WTC11 (cell line): Measurements from ENCODE around the gene CDKN2AIPNL. TPM values are rescaled to one million over a fixed set of nuclear protein-coding genes. Genes with fewer than 3 reads are reported as not detected.

Source experiments
- ATAC-seq: fragments of 200-7000 bp; cut with Tn5 transposase; 2 replicates; pipeline ENCODE4 v1.10.0; 2021; ENCODE audit warnings: mild to moderate bottlenecking, moderate library complexity
- CTCF ChIA-PET: fragments of 300-600 bp; sonication (Branson Sonifier 250); formaldehyde crosslinking; loops from one replicate; lab custom pipeline; 2021; ENCODE audit warnings: antibody characterized with exemption; lab: Charles Lee
- POLR2A ChIA-PET: fragments of 350-600 bp; sonication (Branson Sonifier 250); formaldehyde crosslinking; loops from one replicate; lab custom pipeline; 2021; ENCODE audit warnings: antibody characterized with exemption; lab: Charles Lee
- DNase-seq: peaks from one replicate; pipeline ENCODE4 v3.0.0; 2021; ENCODE audit warnings: low spot score
- H3K27ac Mint-ChIP-seq: 2 replicates; pipeline ENCODE4 v1.8.0; 2021; ENCODE audit warnings: mixed read lengths
- H3K27me3 Mint-ChIP-seq: 2 replicates; pipeline ENCODE4 v1.8.0; 2021; ENCODE audit warnings: low read depth, mild to moderate bottlenecking, moderate library complexity, mixed read lengths
- H3K36me3 Mint-ChIP-seq: 2 replicates; pipeline ENCODE4 v1.8.0; 2021; ENCODE audit warnings: mixed read lengths
- H3K4me1 Mint-ChIP-seq: 2 replicates; pipeline ENCODE4 v1.8.0; 2022; ENCODE audit warnings: mixed read lengths
- H3K4me3 Mint-ChIP-seq: 2 replicates; pipeline ENCODE4 v1.8.0; 2021; ENCODE audit warnings: mild to moderate bottlenecking, moderate library complexity, mixed read lengths
- H3K9me3 Mint-ChIP-seq: 2 replicates; pipeline ENCODE4 v1.8.0; 2021; ENCODE audit warnings: mixed read lengths
- ATF1 ChIP-seq: sonication (generic); formaldehyde crosslinking; IDR thresholded peaks from 2 replicates; pipeline ENCODE4 v1.8.1; 2023; ENCODE audit warnings: mild to moderate bottlenecking, moderate library complexity, missing genetic modification reagents
- ATF3 ChIP-seq: sonication (generic); formaldehyde crosslinking; conservative IDR thresholded peaks from 2 replicates; pipeline ENCODE4 v1.8.1; 2022; ENCODE audit warnings: mild to moderate bottlenecking, missing genetic modification reagents
- E2F1 ChIP-seq: sonication (generic); formaldehyde crosslinking; IDR thresholded peaks from 2 replicates; pipeline ENCODE4 v1.8.0; 2022; ENCODE audit warnings: mild to moderate bottlenecking, missing genetic modification reagents
- E2F5 ChIP-seq: sonication (generic); formaldehyde crosslinking; IDR thresholded peaks from 2 replicates; pipeline ENCODE4 v1.8.1; 2022; ENCODE audit warnings: mild to moderate bottlenecking, moderate library complexity, missing genetic modification reagents
- FOXJ3 ChIP-seq: sonication (generic); formaldehyde crosslinking; IDR thresholded peaks from 2 replicates; pipeline ENCODE4 v1.9.0; 2021; ENCODE audit warnings: missing genetic modification reagents, mild to moderate bottlenecking, borderline replicate concordance
- GABPB1 ChIP-seq: sonication (generic); formaldehyde crosslinking; IDR thresholded peaks from 2 replicates; pipeline ENCODE4 v1.8.1; 2023; ENCODE audit warnings: mild to moderate bottlenecking, missing genetic modification reagents
- GRHL2 ChIP-seq: fragments of 250-450 bp; sonication (Bioruptor Pico); IDR thresholded peaks from 2 replicates; pipeline ENCODE4 v1.8.0; 2022; ENCODE audit warnings: mild to moderate bottlenecking, moderate library complexity; ENCODE audit not compliant: insufficient replicate concordance, severe bottlenecking
- IRF2 ChIP-seq: sonication (generic); formaldehyde crosslinking; IDR thresholded peaks from 2 replicates; pipeline ENCODE4 v1.8.0; 2022; ENCODE audit warnings: low read depth, missing genetic modification reagents, borderline replicate concordance
- JAZF1 ChIP-seq: fragments of 250-450 bp; sonication (Bioruptor Pico); IDR thresholded peaks from 2 replicates; pipeline ENCODE4 v1.9.0; 2021; ENCODE audit warnings: moderate library complexity, mild to moderate bottlenecking, inconsistent platforms
- MYBL2 ChIP-seq: sonication (generic); formaldehyde crosslinking; IDR thresholded peaks from 2 replicates; pipeline ENCODE4 v1.8.1; 2023; ENCODE audit warnings: mild to moderate bottlenecking, moderate library complexity, missing genetic modification reagents
- NFYB ChIP-seq: sonication (generic); formaldehyde crosslinking; conservative IDR thresholded peaks from 2 replicates; pipeline ENCODE4 v1.8.0; 2022; ENCODE audit warnings: low read depth, missing genetic modification reagents
- NR1H2 ChIP-seq: sonication (generic); formaldehyde crosslinking; IDR thresholded peaks from 2 replicates; pipeline ENCODE4 v1.9.0; 2021; ENCODE audit warnings: mild to moderate bottlenecking, moderate library complexity, missing genetic modification reagents
- NR2C2 ChIP-seq: sonication (generic); formaldehyde crosslinking; IDR thresholded peaks from 2 replicates; pipeline ENCODE4 v1.8.0; 2022; ENCODE audit warnings: mild to moderate bottlenecking, missing genetic modification reagents
- NR3C1 ChIP-seq: sonication (generic); formaldehyde crosslinking; conservative IDR thresholded peaks from 2 replicates; pipeline ENCODE4 v1.8.1; 2023; ENCODE audit warnings: low read depth, mild to moderate bottlenecking, missing genetic modification reagents
- PRDM15 ChIP-seq: sonication (generic); formaldehyde crosslinking; IDR thresholded peaks from 2 replicates; pipeline ENCODE4 v1.8.0; 2022; ENCODE audit warnings: missing genetic modification reagents
- PRRX2 ChIP-seq: fragments of 250-450 bp; sonication (Bioruptor Pico); IDR thresholded peaks from 2 replicates; pipeline ENCODE4 v1.8.0; 2021; ENCODE audit warnings: mild to moderate bottlenecking
- SOX15 ChIP-seq: fragments of 250-450 bp; sonication (Bioruptor Pico); IDR thresholded peaks from 2 replicates; pipeline ENCODE4 v1.9.0; 2021; ENCODE audit warnings: mild to moderate bottlenecking
- TEAD4 ChIP-seq: sonication (generic); formaldehyde crosslinking; IDR thresholded peaks from 2 replicates; pipeline ENCODE4 v1.8.0; 2022; ENCODE audit warnings: mild to moderate bottlenecking, missing genetic modification reagents
- USF1 ChIP-seq: sonication (generic); formaldehyde crosslinking; IDR thresholded peaks from 2 replicates; pipeline ENCODE4 v1.8.0; 2022; ENCODE audit warnings: mild to moderate bottlenecking, missing genetic modification reagents
- ZBTB21 ChIP-seq: sonication (generic); formaldehyde crosslinking; IDR thresholded peaks from 2 replicates; pipeline ENCODE4 v1.8.1; 2023; ENCODE audit warnings: mild to moderate bottlenecking, missing genetic modification reagents, borderline replicate concordance
- ZNF121 ChIP-seq: sonication (generic); formaldehyde crosslinking; IDR thresholded peaks from 2 replicates; pipeline ENCODE4 v1.8.0; 2023; ENCODE audit warnings: missing genetic modification reagents
- ZNF138 ChIP-seq: sonication (generic); formaldehyde crosslinking; conservative IDR thresholded peaks from 2 replicates; pipeline ENCODE4 v1.8.1; 2022; ENCODE audit warnings: mild to moderate bottlenecking, moderate library complexity, missing genetic modification reagents
- ZNF232 ChIP-seq: sonication (generic); formaldehyde crosslinking; IDR thresholded peaks from 2 replicates; pipeline ENCODE4 v1.8.0; 2022; ENCODE audit warnings: mild to moderate bottlenecking, missing genetic modification reagents
- ZSCAN18 ChIP-seq: fragments of 250-450 bp; sonication (Bioruptor Pico); IDR thresholded peaks from 2 replicates; pipeline ENCODE4 v2.1.2; 2022; ENCODE audit warnings: mild to moderate bottlenecking, moderate library complexity
- total RNA-seq: library from RNA; stranded (reverse); gene quantifications from 3 replicates; pipeline ENCODE4 v1.2.3, GENCODE V29; 2021

Gene CDKN2AIPNL
- total RNA-seq, 1 experiment from 2014 or later: 54.3 TPM

GRCh38 chr5:134451936-134452505, 40.3 kb upstream of the CDKN2AIPNL start (continued):
- no peak for TF ChIP-seq ZNF232
- no peak for TF ChIP-seq MYBL2 (CRISPR knock-in tag)
- TF ChIP-seq ZNF138 (CRISPR knock-in tag): no peak
- no peak for TF ChIP-seq NR2C2 (CRISPR knock-in tag)
- no peak for TF ChIP-seq TEAD4 (CRISPR knock-in tag)
- TF ChIP-seq ATF1 (CRISPR knock-in tag): no peak
- no peak for TF ChIP-seq IRF2 (CRISPR knock-in tag)
- no peak for TF ChIP-seq GRHL2 (CRISPR knock-in tag)
- TF ChIP-seq ZSCAN18 (CRISPR knock-in tag): no peak
- no peak for TF ChIP-seq ATF3 (CRISPR knock-in tag)
- TF ChIP-seq E2F5 (CRISPR knock-in tag): no peak
- TF ChIP-seq, all 79 proteins: peak for 0

- H3K27ac Mint-ChIP-seq: no peak overlapping the region
- DNase-seq (no peak), ATAC-seq (no peak)
- H3K4me1 Mint-ChIP-seq: peaks cover 9% of the 10 kb centered on the region
- no peak overlapping the region for H3K4me3 Mint-ChIP-seq
- ChIA-PET POLR2A (no interaction called here), CTCF (interaction anchor here (0.8 to 1.7 kb wide), 2 partner anchors 40 to 76 kb away, joined by 3 to 5 read pairs; partner anchors contain the start of gene CDKN2AIPNL)
- TF ChIP-seq E2F1 (CRISPR knock-in tag): no peak
- no peaks in the 10 kb centered on the region for H3K9me3 Mint-ChIP-seq
- no peaks in the 10 kb centered on the region for H3K36me3 Mint-ChIP-seq
- H3K27me3 Mint-ChIP-seq: peaks cover 3% of the 10 kb centered on the region; the same call in 1 of the 2 replicates
Measured at GRCh38 chr5:134451225-134451935, 39.7 kb upstream of the CDKN2AIPNL start.

GRCh38 chr5:134450374-134450773, 38.7 kb upstream of the CDKN2AIPNL start:
- Mint-ChIP-seq H3K4me3 (no peak overlapping the region), H3K27me3 (peaks cover 3% of the 10 kb centered on the region; the same call in 1 of the 2 replicates), H3K36me3 (no peaks in the 10 kb centered on the region), H3K9me3 (no peaks in the 10 kb centered on the region), H3K27ac (no peak overlapping the region), H3K4me1 (peaks cover 9% of the 10 kb centered on the region)
- no peak for DNase-seq
- ChIA-PET POLR2A (no interaction called here), CTCF (interaction anchor here (1.7 kb wide), 1 partner anchor 39 kb away, joined by 5 read pairs; the partner anchor contains the start of gene CDKN2AIPNL)
- ATAC-seq: no peak
- TF ChIP-seq ATF3 (CRISPR knock-in tag) (no peak), FOXJ3 (CRISPR knock-in tag) (no peak), SOX15 (no peak), ZNF121 (CRISPR knock-in tag) (no peak), USF1 (CRISPR knock-in tag) (no peak), PRDM15 (CRISPR knock-in tag) (no peak), ZBTB21 (CRISPR knock-in tag) (no peak), NR3C1 (no peak), GABPB1 (CRISPR knock-in tag) (no peak), NR1H2 (CRISPR knock-in tag) (no peak), JAZF1 (CRISPR knock-in tag) (no peak), NFYB (no peak), PRRX2 (CRISPR knock-in tag) (no peak)
